ENCODE results near the gene PIH1D1. TPM values are rescaled to one million over a fixed set of nuclear protein-coding genes. Genes with fewer than 3 reads are reported as not detected.

The PIH1D1 gene
- 51.5 and 111 TPM in 2 replicates for total RNA-seq

DNA sequence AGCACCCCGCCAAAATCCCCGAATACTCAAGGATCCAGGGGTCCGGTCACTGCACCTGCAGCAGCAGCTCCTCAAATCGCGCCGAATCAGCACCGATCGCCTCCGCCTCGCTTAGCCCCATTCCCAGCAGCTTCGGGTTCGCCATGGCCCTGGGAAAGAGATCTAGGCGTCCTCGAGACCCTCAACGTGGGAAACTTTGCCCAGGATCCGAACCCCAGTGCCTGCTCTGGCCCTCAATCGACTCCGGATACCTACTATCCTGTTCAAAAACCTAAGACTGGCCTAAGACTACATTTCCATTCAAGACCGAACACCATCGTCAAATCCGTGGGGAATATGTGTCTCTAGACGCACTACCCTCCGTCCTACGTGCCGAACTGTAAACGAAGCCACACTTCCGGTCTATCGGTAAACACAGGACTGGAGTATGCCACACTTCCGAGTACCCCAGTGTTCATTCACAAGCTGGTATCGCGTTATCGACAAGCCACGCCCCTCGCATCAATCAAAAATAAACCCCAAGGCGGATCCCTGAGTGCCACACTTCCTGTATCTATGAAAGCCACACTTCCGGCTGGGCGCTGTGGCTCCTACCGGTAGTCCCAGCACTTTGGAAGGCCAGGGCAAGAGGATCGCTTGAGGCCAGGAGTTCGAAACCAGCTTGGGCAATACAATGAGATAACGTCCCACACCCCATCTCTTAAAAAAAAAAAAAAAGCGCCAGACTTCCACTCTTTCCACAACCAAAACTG, at the start of gene PIH1D1:
TSS of gene PIH1D1 (minus strand) at position 385 of the 752 bp plus-strand sequence. CDS start at position 145, 240 bp downstream.

DNA sequence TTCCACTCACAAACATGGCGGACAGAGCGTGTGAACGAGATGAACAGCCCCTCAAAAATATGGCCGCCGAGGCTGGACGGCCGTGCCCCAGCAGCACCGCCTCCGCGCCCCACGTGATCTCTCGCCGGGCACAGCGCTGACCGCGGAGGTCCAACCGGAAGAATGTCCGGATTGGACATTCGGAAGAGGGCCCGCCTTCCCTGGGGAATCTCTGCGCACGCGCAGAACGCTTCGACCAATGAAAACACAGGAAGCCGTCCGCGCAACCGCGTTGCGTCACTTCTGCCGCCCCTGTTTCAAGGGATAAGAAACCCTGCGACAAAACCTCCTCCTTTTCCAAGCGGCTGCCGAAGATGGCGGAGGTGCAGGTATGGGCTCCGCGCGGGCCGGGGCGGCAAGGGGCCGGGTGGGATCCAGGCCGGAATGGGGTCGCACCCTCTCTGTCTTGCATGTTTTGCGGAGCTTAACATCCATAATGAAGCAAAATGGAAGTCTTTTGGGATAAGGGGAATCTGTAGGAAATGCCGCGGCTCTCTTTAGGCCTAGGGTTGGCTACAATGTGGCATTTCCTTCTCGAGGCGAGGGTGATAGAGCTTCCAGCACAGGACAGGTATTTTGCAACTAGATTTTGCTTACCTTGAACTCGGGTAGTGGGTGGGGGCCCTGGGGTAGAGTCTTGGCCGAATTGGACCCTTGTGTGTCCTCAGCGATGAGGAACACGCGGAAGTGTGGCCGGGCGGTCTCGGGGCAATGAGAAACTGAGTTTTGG, 35.8 kb upstream of the PIH1D1 start, which contains the start of gene RPL13A:
TSS of gene RPL13A (plus strand) at position 332 of the 769 bp plus-strand sequence. CDS start at position 354, 22 bp downstream.

DNA sequence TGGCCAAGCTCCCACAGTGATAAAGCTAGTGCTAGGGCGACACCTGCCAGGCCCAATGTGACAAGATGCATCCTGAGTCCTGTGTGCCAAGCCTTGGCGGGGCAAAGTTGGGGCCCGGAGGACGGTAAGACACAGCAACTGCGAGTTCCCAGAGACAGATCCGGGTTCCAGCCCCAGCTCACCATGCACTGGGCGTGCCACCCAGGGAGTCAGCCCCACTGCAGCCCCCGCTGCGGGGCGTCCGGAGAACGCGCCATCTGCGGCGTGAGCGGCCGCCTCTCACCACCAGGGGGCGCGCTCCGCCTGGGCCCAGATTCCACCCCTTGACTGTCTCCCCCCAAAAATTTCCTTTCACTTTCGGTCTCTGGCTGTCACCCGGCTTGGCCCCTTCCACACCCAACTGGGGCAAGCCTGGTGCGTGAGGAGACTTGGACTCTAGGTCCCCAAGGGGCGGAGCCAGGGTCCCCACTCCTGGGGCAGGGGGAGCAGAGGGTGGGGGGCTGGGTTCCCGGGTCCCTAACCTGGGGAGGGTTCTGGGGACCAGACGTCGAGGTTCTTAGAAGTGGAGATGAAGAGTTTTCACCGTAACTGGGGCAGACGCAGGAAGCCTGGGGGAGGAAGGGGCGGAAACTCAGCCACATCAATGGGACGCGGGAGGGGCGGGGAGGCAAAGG, 22.4 kb upstream of the PIH1D1 start, which contains the start of gene FLT3LG:
TSS of gene FLT3LG (plus strand) at position 348 of the 674 bp plus-strand sequence. CDS start 425 bp downstream, outside the sequence.

DNA sequence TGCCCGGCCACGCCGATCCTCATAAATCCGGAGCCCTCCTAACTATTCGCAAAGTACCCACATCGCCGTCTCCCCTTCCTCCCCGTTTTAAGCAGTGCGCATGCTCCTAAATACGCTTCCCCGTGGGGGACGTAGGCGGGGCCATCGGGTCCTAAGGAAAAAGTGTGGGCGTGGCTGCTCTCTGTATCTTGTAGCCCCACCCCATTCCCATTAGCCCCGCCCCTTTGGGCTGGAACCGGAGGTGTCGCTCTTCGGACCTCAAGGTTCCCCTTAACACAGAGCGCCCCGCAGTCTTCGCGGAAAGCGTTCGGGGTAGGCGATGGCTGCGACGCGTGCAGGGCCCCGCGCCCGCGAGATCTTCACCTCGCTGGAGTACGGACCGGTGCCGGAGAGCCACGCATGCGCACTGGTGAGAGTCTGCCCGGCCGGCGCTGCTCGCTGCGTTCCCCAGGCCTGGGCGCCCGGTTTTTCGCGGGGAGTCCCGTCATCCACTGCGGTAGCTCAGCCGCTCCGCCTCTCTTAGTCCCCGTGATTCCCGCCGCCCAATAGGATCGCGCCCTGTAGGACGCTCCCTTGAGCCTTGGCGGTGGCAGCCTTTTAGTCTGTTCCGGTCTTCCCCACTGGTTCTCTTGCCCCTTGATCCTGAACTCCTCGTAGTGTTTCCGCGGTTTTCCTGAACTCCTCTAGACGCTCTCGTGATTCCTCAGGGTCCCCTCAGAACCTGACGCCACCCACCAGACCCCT, 1.6 kb upstream of the PIH1D1 start, which contains the start of gene ALDH16A1:
TSS of gene ALDH16A1 (plus strand) at position 213 of the 744 bp plus-strand sequence. CDS start at position 320, 107 bp downstream.

GRCh38 chr19:49441210-49441959, 10.2 kb downstream of the PIH1D1 start, which contains the start of gene SLC17A7:
Gene SLC17A7, minus strand, starts transcription at chr19:49441527. Its CDS starts 148 bp downstream, at chr19:49441379.

DNA sequence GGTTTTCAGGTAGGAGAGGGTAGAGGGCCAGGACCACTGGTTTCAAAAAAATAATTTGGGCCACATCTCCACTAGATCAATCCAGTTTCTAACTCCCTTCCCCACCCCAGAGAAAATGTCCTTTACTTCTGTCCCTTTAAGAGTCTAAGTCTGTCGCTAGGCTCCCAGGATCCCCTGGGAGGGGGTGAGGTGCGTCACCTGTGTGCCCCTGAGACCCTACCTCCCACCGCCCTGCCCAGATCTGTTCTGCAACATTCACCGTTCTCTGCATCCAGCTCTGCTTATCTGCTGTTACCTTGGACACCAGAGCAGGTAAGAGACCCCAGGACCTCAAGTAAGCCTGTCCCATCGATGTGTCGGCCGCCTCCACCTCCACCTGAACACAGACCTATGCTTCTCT, 26.4 kb downstream of the PIH1D1 start, which contains the start of gene GFY:
TSS of gene GFY (plus strand) at position 211 of the 400 bp plus-strand sequence. CDS start 1,043 bp downstream, outside the sequence.

GRCh38 chr19:49423071-49423984, 28.3 kb downstream of the PIH1D1 start, which contains the start of gene PTH2:
Gene PTH2, minus strand, starts transcription at chr19:49423441. Its CDS starts 102 bp downstream, at chr19:49423339.

Small RNA genes lying within 50 kb of the gene (small RNA-seq; reads per million reads assigned to genes)
- gene MIR150 (6.7 reads per million, percentile 87 among the genes with 10 or more reads in this experiment), gene SNORD32A (not detected), gene SNORD33 (not detected), gene SNORD34 (not detected), gene SNORD35A (not detected), gene SNORD35B (not detected)

Other genes with a start within 250 kb of the PIH1D1 start
- 0.65 and 1.3 TPM in 2 replicates for gene SLC6A16, start 126.6 kb downstream of the PIH1D1 start, total RNA-seq
- gene CD37, start 116.4 kb downstream of the PIH1D1 start, total RNA-seq, result not detected in 2 replicates
- 59.0 and 74.2 TPM in 2 replicates for gene TEAD2, start 89.4 kb downstream of the PIH1D1 start, total RNA-seq
- gene DKKL1, start 87.9 kb downstream of the PIH1D1 start, total RNA-seq, result not detected in 2 replicates
- not detected in 2 replicates for gene KASH5, start 63.6 kb downstream of the PIH1D1 start, total RNA-seq
- not detected in 2 replicates for gene PTH2, start 28.4 kb downstream of the PIH1D1 start, total RNA-seq
- not detected in 2 replicates for gene GFY, start 26.4 kb downstream of the PIH1D1 start, total RNA-seq
- gene SLC17A7, start 10.3 kb downstream of the PIH1D1 start, total RNA-seq, result under 0.01 TPM in 1 of 2 replicates, not detected in the other
- gene ALDH16A1, start 1.4 kb upstream of the PIH1D1 start, total RNA-seq, result 28.9 and 34.8 TPM in 2 replicates
- gene FLT3LG, start 22.4 kb upstream of the PIH1D1 start, total RNA-seq, result 2.4 and 3.1 TPM in 2 replicates
- 1,873 and 2,063 TPM in 2 replicates for gene RPL13A, start 35.8 kb upstream of the PIH1D1 start, total RNA-seq
- 2,409 and 3,161 TPM in 2 replicates for gene RPS11, start 44.6 kb upstream of the PIH1D1 start, total RNA-seq
- 44.5 and 54.9 TPM in 2 replicates for gene FCGRT, start 60.8 kb upstream of the PIH1D1 start, total RNA-seq
- gene RCN3, start 76.2 kb upstream of the PIH1D1 start, total RNA-seq, result 119 and 136 TPM in 2 replicates
- gene NOSIP, start 128.7 kb upstream of the PIH1D1 start, total RNA-seq, result 69.1 and 78.6 TPM in 2 replicates
- gene PRRG2, start 129.5 kb upstream of the PIH1D1 start, total RNA-seq, result 1.9 and 3.1 TPM in 2 replicates
- 5.7 and 6.7 TPM in 2 replicates for gene PRR12, start 139.4 kb upstream of the PIH1D1 start, total RNA-seq
- 32.8 and 34.7 TPM in 2 replicates for gene RRAS, start 188.3 kb upstream of the PIH1D1 start, total RNA-seq
- 24.9 and 26.7 TPM in 2 replicates for gene SCAF1, start 190.4 kb upstream of the PIH1D1 start, total RNA-seq
- gene IRF3, start 214.0 kb upstream of the PIH1D1 start, total RNA-seq, result 41.1 and 41.2 TPM in 2 replicates
- 11.2 and 14.4 TPM in 2 replicates for gene BCL2L12, start 214.1 kb upstream of the PIH1D1 start, total RNA-seq
- gene PRMT1, start 225.5 kb upstream of the PIH1D1 start, total RNA-seq, result 221 and 270 TPM in 2 replicates
- gene ADM5, start 237.8 kb upstream of the PIH1D1 start, total RNA-seq, result 0.72 and 0.80 TPM in 2 replicates
- gene CPT1C, start 239.3 kb upstream of the PIH1D1 start, total RNA-seq, result 7.5 and 13.3 TPM in 2 replicates